TTC549 (cell line): ENCODE measurements around the gene LILRB2.
"Not testable (repeated sequence)": the region's sequence is repeated elsewhere in the genome, so short reads cannot be mapped to it uniquely, and the experiment has no call there.

Experiments
- FAIRE-seq: peaks from 2 replicates; lab custom pipeline; 2012; peaks lifted over from hg19 to GRCh38; lab: Jason Lieb, UNC

Gene LILRB2

GRCh38 chr19:54271587-54271986 is 9.3 kb downstream of the LILRB2 start:
- not testable (repeated sequence) for FAIRE-seq

GRCh38 chr19:54271106-54271505 is 9.8 kb downstream of the LILRB2 start:
- no peak for FAIRE-seq

GRCh38 chr19:54268936-54269335 is 12.0 kb downstream of the LILRB2 start:
- FAIRE-seq = no peak

- no peak for FAIRE-seq
Observed at GRCh38 chr19:54266133-54266532, 14.8 kb downstream of the LILRB2 start.

GRCh38 chr19:54262470-54262869 is 18.4 kb downstream of the LILRB2 start:
- FAIRE-seq = no peak

- no peak for FAIRE-seq
Observed at GRCh38 chr19:54262066-54262465, 18.8 kb downstream of the LILRB2 start.

GRCh38 chr19:54257116-54257480 is 23.8 kb downstream of the LILRB2 start, which contains the start of gene LILRB5:
LILRB5 (minus strand) TSS chr19:54257273; CDS start chr19:54257193, 80 bp downstream.
- FAIRE-seq = no peak

GRCh38 chr19:54256250-54257115 is 24.4 kb downstream of the LILRB2 start:
- no peak for FAIRE-seq

- no peak for FAIRE-seq
Observed at GRCh38 chr19:54255105-54255775, 25.7 kb downstream of the LILRB2 start.

GRCh38 chr19:54254195-54254906 is 26.6 kb downstream of the LILRB2 start:
- FAIRE-seq = no peak

GRCh38 chr19:54253331-54254194 is 27.3 kb downstream of the LILRB2 start:
- FAIRE-seq = no peak

GRCh38 chr19:54252845-54253244 is 28.1 kb downstream of the LILRB2 start:
- no peak for FAIRE-seq

GRCh38 chr19:54252243-54252642 is 28.7 kb downstream of the LILRB2 start:
- FAIRE-seq = no peak

- no peak for FAIRE-seq
Observed at GRCh38 chr19:54248016-54248601, 32.8 kb downstream of the LILRB2 start.

GRCh38 chr19:54247106-54247930 is 33.6 kb downstream of the LILRB2 start:
- no peak for FAIRE-seq

GRCh38 chr19:54245936-54246335 is 35.0 kb downstream of the LILRB2 start:
- no peak for FAIRE-seq

- not testable (repeated sequence) for FAIRE-seq
Observed at GRCh38 chr19:54243809-54244208, 37.1 kb downstream of the LILRB2 start.

- FAIRE-seq = not testable (repeated sequence)
Observed at GRCh38 chr19:54242646-54243045, 38.3 kb downstream of the LILRB2 start, which contains the start of gene LILRA6. LILRA6 (minus strand) TSS chr19:54242790.

GRCh38 chr19:54242234-54242633 is 38.7 kb downstream of the LILRB2 start:
- not testable (repeated sequence) for FAIRE-seq
